ENCODE measurements around the gene CHAD. TPM values are rescaled to one million over a fixed set of nuclear protein-coding genes. Genes with fewer than 3 reads are reported as not detected.

Gene CHAD
- polyA plus RNA-seq, 1 donor (not counting 4 experiments of a cell fraction or from before 2014, with no cell fraction given): not detected

GRCh38 chr17:50453901-50454300 is 14.8 kb downstream of the CHAD start:
- Histone ChIP-seq H3K4me3 (ENCODE audit: control insufficient read depth in 2 of 3, extremely low read depth in 1 of 3, insufficient read depth in 2 of 3, low read depth in 1 of 3, low read length in 3 of 3) (no peak overlapping the region), H3K4me2 (ENCODE audit: control insufficient read depth, extremely low read depth, insufficient read depth, low read depth, low read length) (no peak overlapping the region), H3K79me2 (ENCODE audit: control insufficient read depth, insufficient read depth, low read length) (no peaks in the 10 kb centered on the region), H3K27me3 (ENCODE audit: control insufficient read depth, extremely low read depth, insufficient read depth, low read length) (no peaks in the 10 kb centered on the region), H3K27ac (ENCODE audit: control insufficient read depth, insufficient read depth, low read length) (no peak overlapping the region), H2AFZ (ENCODE audit: control insufficient read depth, low read length) (no peak overlapping the region), H3K36me3 (ENCODE audit: control insufficient read depth in 2 of 2, extremely low read depth in 1 of 2, insufficient read depth in 2 of 2, low read length in 2 of 2) (peaks cover 3 to 5% of the 10 kb centered on the region in 2 experiments), H4K20me1 (ENCODE audit: control insufficient read depth, extremely low read depth, insufficient read depth, low read length) (peaks cover under 1% of the 10 kb centered on the region), H3K4me1 (ENCODE audit: control insufficient read depth, extremely low read depth, insufficient read depth, low read length) (peaks cover 15% of the 10 kb centered on the region), H3K9ac (ENCODE audit: control insufficient read depth, extremely low read depth, insufficient read depth, low read length) (no peak overlapping the region), H3K9me1 (ENCODE audit: control insufficient read depth, extremely low read depth, insufficient read depth, low read length) (peaks cover 2% of the 10 kb centered on the region), H3K9me3 (ENCODE audit: control insufficient read depth, low read depth, low read length) (no peaks in the 10 kb centered on the region)
- TF ChIP-seq CTCF (optimal IDR thresholded peaks at IDR 0.05 in 1 of 3, IDR thresholded peaks at IDR 0.05 in 1 of 3, conservative IDR thresholded peaks at IDR 0.05 in 1 of 3; ENCODE audit: extremely low read depth in 1 of 3, insufficient read depth in 2 of 3, low read length in 3 of 3) (no peak), EZH2 (IDR thresholded peaks at IDR 0.05; ENCODE audit: low read length) (no peak)
- DNase-seq (ENCODE audit: low read depth, low spot score) (no peak), FAIRE-seq (no peak)
- dilution Hi-C loops (cut with MboI; ENCODE audit: extremely low pct_ligation_motif_present, low sequenced_read_pairs): no loop called here

- H3K27me3 ChIP-seq (ENCODE audit: control insufficient read depth, extremely low read depth, insufficient read depth, low read length): no peaks in the 10 kb centered on the region
- H2AFZ ChIP-seq (ENCODE audit: control insufficient read depth, low read length): no peak overlapping the region
- no peaks in the 10 kb centered on the region for H3K9me3 ChIP-seq (ENCODE audit: control insufficient read depth, low read depth, low read length)
- H3K9me1 ChIP-seq (ENCODE audit: control insufficient read depth, extremely low read depth, insufficient read depth, low read length): peaks cover 2% of the 10 kb centered on the region
- no peak overlapping the region for H3K4me3 ChIP-seq (ENCODE audit: control insufficient read depth in 2 of 3, extremely low read depth in 1 of 3, insufficient read depth in 2 of 3, low read depth in 1 of 3, low read length in 3 of 3)
- dilution Hi-C loops (cut with MboI; ENCODE audit: extremely low pct_ligation_motif_present, low sequenced_read_pairs): no loop called here
- H3K4me1 ChIP-seq (ENCODE audit: control insufficient read depth, extremely low read depth, insufficient read depth, low read length): peaks cover 9% of the 10 kb centered on the region
- no peak overlapping the region for H3K4me2 ChIP-seq (ENCODE audit: control insufficient read depth, extremely low read depth, insufficient read depth, low read depth, low read length)
- DNase-seq (ENCODE audit: low read depth, low spot score): peak; percentile 30
- no peak overlapping the region for H3K27ac ChIP-seq (ENCODE audit: control insufficient read depth, insufficient read depth, low read length)
- TF ChIP-seq EZH2 (IDR thresholded peaks at IDR 0.05; ENCODE audit: low read length) (no peak), CTCF (optimal IDR thresholded peaks at IDR 0.05 in 1 of 3, IDR thresholded peaks at IDR 0.05 in 1 of 3, conservative IDR thresholded peaks at IDR 0.05 in 1 of 3; ENCODE audit: extremely low read depth in 1 of 3, insufficient read depth in 2 of 3, low read length in 3 of 3) (no peak)
- no peak overlapping the region for H3K9ac ChIP-seq (ENCODE audit: control insufficient read depth, extremely low read depth, insufficient read depth, low read length)
- no peak for FAIRE-seq
- H4K20me1 ChIP-seq (ENCODE audit: control insufficient read depth, extremely low read depth, insufficient read depth, low read length): no peaks in the 10 kb centered on the region
- H3K79me2 ChIP-seq (ENCODE audit: control insufficient read depth, insufficient read depth, low read length): no peaks in the 10 kb centered on the region
- peaks cover 3 to 5% of the 10 kb centered on the region in 2 experiments for H3K36me3 ChIP-seq (ENCODE audit: control insufficient read depth in 2 of 2, extremely low read depth in 1 of 2, insufficient read depth in 2 of 2, low read length in 2 of 2)
These were observed 15.9 kb downstream of the CHAD start for GRCh38 chr17:50452630-50453300.

All from keratinocyte (primary cell).